Measurements from ENCODE around the gene ROCK1. TPM values are rescaled to one million over a fixed set of nuclear protein-coding genes. Genes with fewer than 3 reads are reported as not detected.
A peak's percentile ranks its signal among the peaks of the same experiment; 100 is the strongest.

Gene ROCK1
- total RNA-seq, 2 experiments from 2014 or later: 63.8 to 65.1 TPM

GRCh38 chr18:21093133-21093532 lies 18.5 kb downstream of the ROCK1 start:
- H3K9me3 Mint-ChIP-seq (ENCODE audit: low read depth): peaks cover 5% of the 10 kb centered on the region
- no peaks in the 10 kb centered on the region for H3K27me3 Mint-ChIP-seq
- H3K4me1 Mint-ChIP-seq: peaks cover 14% of the 10 kb centered on the region
- peaks cover 30% of the 10 kb centered on the region for H3K36me3 Mint-ChIP-seq
- H3K4me3 Mint-ChIP-seq: no peak overlapping the region
- CTCF ChIA-PET: no interaction called here
- no peak for ATAC-seq
- no peak for DNase-seq
- no peak overlapping the region for H3K27ac Mint-ChIP-seq

DNA sequence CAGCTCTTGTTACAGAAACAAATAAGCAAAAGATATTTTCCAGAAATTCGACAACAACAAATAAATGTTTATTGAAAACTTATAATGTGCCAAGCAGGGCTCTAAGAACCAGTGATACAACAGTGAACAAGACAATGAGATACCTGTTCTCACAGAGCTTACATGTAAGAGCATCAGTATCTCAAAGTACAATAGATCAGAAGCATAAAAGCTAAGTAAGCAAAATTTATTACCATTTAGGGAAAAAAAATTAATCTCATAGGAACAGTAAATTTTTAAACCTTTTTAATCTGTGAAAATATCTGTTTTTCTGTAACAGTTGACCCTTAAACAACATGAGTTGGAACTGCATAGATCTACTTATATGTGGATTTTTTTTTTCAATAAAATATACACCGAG lies 20.9 kb downstream of the ROCK1 start:
- Mint-ChIP-seq H3K4me3 (no peak overlapping the region), H3K27me3 (no peaks in the 10 kb centered on the region), H3K27ac (no peak overlapping the region), H3K4me1 (peaks cover 7% of the 10 kb centered on the region), H3K9me3 (ENCODE audit: low read depth) (peaks cover 11% of the 10 kb centered on the region), H3K36me3 (peaks cover 29% of the 10 kb centered on the region)
- no peak for DNase-seq
- ATAC-seq: no peak
- CTCF ChIA-PET: interaction anchor here (0.7 kb wide), 1 partner anchor 117 kb away, joined by 3 read pairs; no protein-coding TSS in a partner anchor

GRCh38 chr18:21085579-21086166 lies 25.9 kb downstream of the ROCK1 start:
- peaks cover 9% of the 10 kb centered on the region for H3K9me3 Mint-ChIP-seq (ENCODE audit: low read depth)
- no peaks in the 10 kb centered on the region for H3K27me3 Mint-ChIP-seq
- peaks cover 35% of the 10 kb centered on the region for H3K4me1 Mint-ChIP-seq
- DNase-seq: no peak
- CTCF ChIA-PET: no interaction called here
- ATAC-seq: no peak
- no peak overlapping the region for H3K4me3 Mint-ChIP-seq
- no peak overlapping the region for H3K27ac Mint-ChIP-seq
- peaks cover 41% of the 10 kb centered on the region for H3K36me3 Mint-ChIP-seq

GRCh38 chr18:21084511-21085078 lies 27.0 kb downstream of the ROCK1 start:
- ATAC-seq (peak; percentile 69), DNase-seq (no peak)
- Mint-ChIP-seq H3K4me1 (peaks cover 39% of the 10 kb centered on the region), H3K36me3 (peaks cover 42% of the 10 kb centered on the region), H3K27me3 (no peaks in the 10 kb centered on the region), H3K9me3 (ENCODE audit: low read depth) (peaks cover 9% of the 10 kb centered on the region), H3K4me3 (no peak overlapping the region), H3K27ac (no peak overlapping the region)
- CTCF ChIA-PET: no interaction called here

DNA sequence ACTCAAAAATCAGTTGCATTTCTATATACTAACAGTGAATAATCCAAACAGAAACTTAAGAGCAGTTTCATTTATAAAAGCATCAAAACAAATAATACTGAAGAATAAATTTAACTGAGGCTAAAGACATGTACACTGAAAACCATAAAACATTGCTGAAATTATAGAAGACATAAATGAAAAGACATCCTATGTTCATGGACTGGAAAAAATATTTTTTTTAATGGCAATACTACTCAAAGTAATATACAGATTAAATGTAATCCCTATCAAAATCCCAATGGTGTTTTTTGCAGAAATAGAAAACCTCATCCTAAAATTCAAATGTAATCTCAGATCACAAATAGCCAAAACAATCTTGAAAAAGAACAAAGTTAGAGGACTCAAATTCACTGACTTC lies 28.6 kb downstream of the ROCK1 start:
- peaks cover 42% of the 10 kb centered on the region for H3K36me3 Mint-ChIP-seq
- peaks cover 39% of the 10 kb centered on the region for H3K4me1 Mint-ChIP-seq
- peaks cover 9% of the 10 kb centered on the region for H3K9me3 Mint-ChIP-seq (ENCODE audit: low read depth)
- DNase-seq (no peak), ATAC-seq (no peak)
- no peaks in the 10 kb centered on the region for H3K27me3 Mint-ChIP-seq
- CTCF ChIA-PET: no interaction called here
- no peak overlapping the region for H3K27ac Mint-ChIP-seq
- H3K4me3 Mint-ChIP-seq: no peak overlapping the region

DNA sequence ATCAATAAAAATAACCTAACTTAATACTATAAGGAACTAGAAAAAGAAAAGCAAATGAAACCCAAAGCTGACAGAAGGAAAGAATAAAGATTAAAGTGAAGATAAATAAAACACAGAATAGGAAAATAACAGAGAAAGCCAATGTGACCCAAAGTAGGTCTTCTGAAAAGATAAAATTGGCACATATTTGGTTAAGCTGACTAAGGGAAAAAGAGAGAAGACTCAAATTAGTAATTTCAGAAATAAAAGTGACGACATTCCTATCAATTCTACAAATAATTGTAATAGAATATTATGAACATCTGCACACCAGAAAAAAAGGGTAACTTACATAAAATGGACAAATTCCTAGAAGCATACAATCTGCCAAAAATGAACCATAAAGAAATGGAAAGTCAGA lies 30.2 kb downstream of the ROCK1 start:
- ATAC-seq (no peak), DNase-seq (no peak)
- no peak overlapping the region for H3K27ac Mint-ChIP-seq
- H3K27me3 Mint-ChIP-seq: no peaks in the 10 kb centered on the region
- CTCF ChIA-PET: no interaction called here
- H3K9me3 Mint-ChIP-seq (ENCODE audit: low read depth): peaks cover 4% of the 10 kb centered on the region
- peaks cover 40% of the 10 kb centered on the region for H3K36me3 Mint-ChIP-seq
- no peak overlapping the region for H3K4me3 Mint-ChIP-seq
- peaks cover 41% of the 10 kb centered on the region for H3K4me1 Mint-ChIP-seq

GRCh38 chr18:21080576-21080975 lies 31.0 kb downstream of the ROCK1 start:
- H3K4me1 Mint-ChIP-seq: peaks cover 40% of the 10 kb centered on the region
- no peaks in the 10 kb centered on the region for H3K27me3 Mint-ChIP-seq
- H3K36me3 Mint-ChIP-seq: peaks cover 37% of the 10 kb centered on the region
- CTCF ChIA-PET: no interaction called here
- H3K27ac Mint-ChIP-seq: no peak overlapping the region
- no peak for DNase-seq
- ATAC-seq: no peak
- H3K9me3 Mint-ChIP-seq (ENCODE audit: low read depth): peaks cover 4% of the 10 kb centered on the region
- H3K4me3 Mint-ChIP-seq: no peak overlapping the region

GRCh38 chr18:21074336-21075323 lies 37.0 kb downstream of the ROCK1 start:
- CTCF ChIA-PET: no interaction called here
- H3K27me3 Mint-ChIP-seq: no peaks in the 10 kb centered on the region

GRCh38 chr18:21073180-21073579 lies 38.4 kb downstream of the ROCK1 start:
- Mint-ChIP-seq H3K36me3 (peaks cover 5% of the 10 kb centered on the region), H3K27ac (no peak overlapping the region), H3K4me3 (no peak overlapping the region), H3K4me1 (peaks cover 24% of the 10 kb centered on the region), H3K9me3 (ENCODE audit: low read depth) (no peaks in the 10 kb centered on the region), H3K27me3 (no peaks in the 10 kb centered on the region)
- DNase-seq (no peak), ATAC-seq (no peak)
- CTCF ChIA-PET: no interaction called here

More at GRCh38 chr18:21074336-21075323, 37.0 kb downstream of the ROCK1 start:
- H3K4me3 Mint-ChIP-seq: no peak overlapping the region
- no peaks in the 10 kb centered on the region for H3K9me3 Mint-ChIP-seq (ENCODE audit: low read depth)
- DNase-seq (no peak), ATAC-seq (no peak)
- H3K27ac Mint-ChIP-seq: no peak overlapping the region
- peaks cover 24% of the 10 kb centered on the region for H3K4me1 Mint-ChIP-seq
- no peaks in the 10 kb centered on the region for H3K36me3 Mint-ChIP-seq

- CTCF ChIA-PET: interaction anchor here (0.7 kb wide), 1 partner anchor 30 kb away, joined by 3 read pairs; no protein-coding TSS in a partner anchor
- ATAC-seq (no peak), DNase-seq (no peak)
- Mint-ChIP-seq H3K27ac (no peak overlapping the region), H3K9me3 (ENCODE audit: low read depth) (no peaks in the 10 kb centered on the region), H3K36me3 (peaks cover 9% of the 10 kb centered on the region), H3K27me3 (no peaks in the 10 kb centered on the region), H3K4me3 (no peak overlapping the region), H3K4me1 (peaks cover 21% of the 10 kb centered on the region)
Observed at GRCh38 chr18:21071071-21071470, 40.5 kb downstream of the ROCK1 start.

DNA sequence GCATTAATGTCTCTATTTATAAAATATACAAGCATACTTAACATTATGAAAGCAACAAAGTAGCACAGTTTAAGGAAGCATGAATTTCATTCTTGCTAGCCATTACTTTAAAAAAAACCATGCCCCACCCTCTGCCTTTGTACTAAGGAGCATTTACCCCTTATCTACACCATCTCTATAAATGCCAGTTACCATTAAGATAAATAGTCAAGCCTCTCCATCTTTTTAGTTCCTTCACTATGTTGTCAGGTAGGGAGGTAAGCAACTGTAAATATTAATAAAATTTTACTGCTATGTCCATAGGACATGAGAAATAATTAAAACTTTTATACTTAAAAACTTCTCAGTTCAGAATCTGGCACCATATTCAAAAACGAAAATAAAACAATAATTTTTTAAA lies 42.1 kb downstream of the ROCK1 start:
- peaks cover 9% of the 10 kb centered on the region for H3K36me3 Mint-ChIP-seq
- no peak for DNase-seq
- H3K4me3 Mint-ChIP-seq: no peak overlapping the region
- H3K9me3 Mint-ChIP-seq (ENCODE audit: low read depth): no peaks in the 10 kb centered on the region
- H3K4me1 Mint-ChIP-seq: peaks cover 9% of the 10 kb centered on the region
- no peak overlapping the region for H3K27ac Mint-ChIP-seq
- no peaks in the 10 kb centered on the region for H3K27me3 Mint-ChIP-seq
- CTCF ChIA-PET: no interaction called here
- no peak for ATAC-seq

DNA sequence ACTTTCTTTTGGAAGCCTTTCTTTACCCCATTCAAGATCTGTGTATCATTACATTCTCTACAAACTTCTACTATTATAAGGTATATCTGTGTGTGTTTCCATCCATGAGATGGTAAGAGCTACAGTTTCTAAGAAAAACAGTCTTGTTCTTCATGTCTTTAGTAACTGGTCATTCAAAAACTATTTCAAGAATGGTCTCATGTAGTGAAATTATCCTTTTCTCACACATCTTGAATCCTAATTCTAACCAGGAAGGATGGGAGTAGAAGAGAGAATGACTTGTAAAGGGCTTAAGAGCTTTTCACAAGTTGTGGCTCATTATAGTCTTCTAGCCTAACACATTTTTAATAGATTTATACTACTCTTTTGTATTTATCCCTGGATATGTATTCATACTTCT lies 47.3 kb downstream of the ROCK1 start:
- DNase-seq (no peak), ATAC-seq (no peak)
- CTCF ChIA-PET: no interaction called here
- Mint-ChIP-seq H3K27me3 (no peaks in the 10 kb centered on the region), H3K4me3 (no peak overlapping the region), H3K36me3 (peaks cover 25% of the 10 kb centered on the region), H3K4me1 (no peaks in the 10 kb centered on the region), H3K27ac (no peak overlapping the region), H3K9me3 (ENCODE audit: low read depth) (no peaks in the 10 kb centered on the region)

DNA sequence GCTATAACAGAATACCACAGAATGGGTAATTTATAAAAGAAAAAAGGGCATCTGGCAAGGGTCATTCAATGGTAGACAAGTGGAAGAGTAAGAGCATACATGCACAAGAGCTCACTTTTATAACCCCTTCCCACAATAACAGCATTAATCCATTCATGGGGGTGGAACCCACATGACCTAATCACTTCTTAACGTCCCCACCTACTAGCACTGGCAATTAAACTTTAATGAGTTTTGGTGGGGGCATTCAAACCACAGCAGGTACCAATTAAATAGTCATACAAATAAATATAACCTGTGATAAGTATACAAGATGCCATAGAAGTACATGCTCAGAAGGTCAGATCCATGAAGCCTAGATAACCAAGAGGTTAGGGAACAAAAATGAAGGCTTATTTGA lies 48.6 kb downstream of the ROCK1 start:
- no peaks in the 10 kb centered on the region for H3K9me3 Mint-ChIP-seq (ENCODE audit: low read depth)
- DNase-seq (no peak), ATAC-seq (no peak)
- H3K4me1 Mint-ChIP-seq: peaks cover 2% of the 10 kb centered on the region
- H3K27me3 Mint-ChIP-seq: no peaks in the 10 kb centered on the region
- H3K4me3 Mint-ChIP-seq: no peak overlapping the region
- H3K27ac Mint-ChIP-seq: no peak overlapping the region
- CTCF ChIA-PET: interaction anchor here (0.6 kb wide), 1 partner anchor 31 kb away, joined by 3 read pairs; no protein-coding TSS in a partner anchor
- peaks cover 21% of the 10 kb centered on the region for H3K36me3 Mint-ChIP-seq

- Mint-ChIP-seq H3K9me3 (ENCODE audit: low read depth) (no peaks in the 10 kb centered on the region), H3K36me3 (peaks cover 13% of the 10 kb centered on the region), H3K27me3 (no peaks in the 10 kb centered on the region), H3K27ac (no peak overlapping the region), H3K4me3 (no peak overlapping the region), H3K4me1 (peaks cover 2% of the 10 kb centered on the region)
- CTCF ChIA-PET: no interaction called here
- ATAC-seq: no peak
- no peak for DNase-seq
Observed at GRCh38 chr18:21057112-21057511, 54.5 kb downstream of the ROCK1 start.
